ENCODE results near the gene DPP9. TPM values are rescaled to one million over a fixed set of nuclear protein-coding genes. Genes with fewer than 3 reads are reported as not detected.
A peak's percentile ranks its signal among the peaks of the same experiment; 100 is the strongest.

DPP9 gene
- total and polyA plus RNA-seq, 8 donors: 18.7 to 178 (median 48.7) TPM

GRCh38 chr19:4709440-4710280 lies 14.0 kb downstream of the DPP9 start:
- peak overlapping the region; percentile 57 to 85 (median 73) for H3K27ac ChIP-seq
- intact Hi-C loops (cut with DNase I; ENCODE audit: low total_unique reads): no loop called here
- peaks cover 26 to 84% (median 71%) of the 10 kb centered on the region in 4 donors for H3K36me3 ChIP-seq
- TF ChIP-seq CTCF (IDR thresholded peaks at IDR 0.05): no peak
- TF ChIP-seq POLR2AphosphoS5 (IDR thresholded peaks at IDR 0.05): peak in 1 of 3 donors; percentile 20
- no peak for TF ChIP-seq EP300 (IDR thresholded peaks at IDR 0.05)
- no peak for TF ChIP-seq POLR2A (IDR thresholded peaks at IDR 0.05)
- peak in 1 of 2 donors; percentile 81 for DNase-seq
- no peaks in the 10 kb centered on the region for H3K27me3 ChIP-seq
- H3K4me1 ChIP-seq: peaks cover 64 to 86% (median 72%) of the 10 kb centered on the region in 4 donors
- H3K4me3 ChIP-seq: no peak overlapping the region
- H3K9me3 ChIP-seq: no peaks in the 10 kb centered on the region
- 69 to 82% (median 75%) methylated on average over 17 to 20 of the region's 20 CpGs for WGBS, 5 donors

- TF ChIP-seq POLR2AphosphoS5 (IDR thresholded peaks at IDR 0.05) (peak; percentile 4 to 36 (median 11)), POLR2A (IDR thresholded peaks at IDR 0.05) (no peak)
- peak in 1 of 2 donors; percentile 85 for DNase-seq
- Histone ChIP-seq H3K27ac (peak overlapping the region; percentile 43 to 85 (median 73)), H3K4me3 (no peak overlapping the region), H3K27me3 (no peaks in the 10 kb centered on the region), H3K4me1 (peaks cover 51 to 71% (median 58%) of the 10 kb centered on the region in 4 donors), H3K36me3 (peaks cover 36 to 84% (median 72%) of the 10 kb centered on the region in 4 donors), H3K9me3 (no peaks in the 10 kb centered on the region)
- 50 to 71% (median 53%) methylated on average over 10 of the region's 10 CpGs for WGBS, 5 donors
- intact Hi-C loops (cut with DNase I; ENCODE audit: low total_unique reads): no loop called here
Measured at GRCh38 chr19:4707956-4708650, 15.5 kb downstream of the DPP9 start.

GRCh38 chr19:4707322-4707721 lies 16.3 kb downstream of the DPP9 start:
- H3K9me3 ChIP-seq: no peaks in the 10 kb centered on the region
- peaks cover 44 to 63% (median 52%) of the 10 kb centered on the region in 4 donors for H3K4me1 ChIP-seq
- H3K36me3 ChIP-seq: peaks cover 35 to 84% (median 72%) of the 10 kb centered on the region in 4 donors
- DNase-seq: no peak
- TF ChIP-seq POLR2AphosphoS5 (IDR thresholded peaks at IDR 0.05) (no peak), EP300 (IDR thresholded peaks at IDR 0.05) (no peak), POLR2A (IDR thresholded peaks at IDR 0.05) (no peak), CTCF (IDR thresholded peaks at IDR 0.05) (no peak)
- peak overlapping the region in 4 of 5 donors; percentile 60 to 85 (median 76) for H3K27ac ChIP-seq
- WGBS, 5 donors: 70 to 91% (median 87%) methylated on average over 11 to 12 of the region's 12 CpGs
- no peak overlapping the region for H3K4me3 ChIP-seq
- no peaks in the 10 kb centered on the region for H3K27me3 ChIP-seq
- intact Hi-C loops (cut with DNase I; ENCODE audit: low total_unique reads): no loop called here

GRCh38 chr19:4705413-4706131 lies 18.1 kb downstream of the DPP9 start:
- no peak for TF ChIP-seq EP300 (IDR thresholded peaks at IDR 0.05)
- TF ChIP-seq POLR2AphosphoS5 (IDR thresholded peaks at IDR 0.05): no peak
- no peak for TF ChIP-seq POLR2A (IDR thresholded peaks at IDR 0.05)
- no peak for TF ChIP-seq CTCF (IDR thresholded peaks at IDR 0.05)
- Histone ChIP-seq H3K36me3 (peaks cover 41 to 84% (median 73%) of the 10 kb centered on the region in 4 donors), H3K4me1 (peaks cover 47 to 58% (median 51%) of the 10 kb centered on the region in 4 donors), H3K27ac (peak overlapping the region; percentile 20 to 85 (median 60)), H3K27me3 (no peaks in the 10 kb centered on the region), H3K9me3 (no peaks in the 10 kb centered on the region), H3K4me3 (no peak overlapping the region)
- intact Hi-C loops (cut with DNase I; ENCODE audit: low total_unique reads): no loop called here
- 59 to 71% (median 66%) methylated on average over 16 to 19 of the region's 19 CpGs for WGBS, 5 donors
- DNase-seq: no peak
